Astrocyte of the cerebellum (primary cell): ENCODE measurements around the gene USP43.
"Not testable (repeated sequence)": the region's sequence is repeated elsewhere in the genome, so short reads cannot be mapped to it uniquely, and the experiment has no call there.

Experiments
- DNase-seq: peaks from one replicate; pipeline ENCODE4 v3.0.0-alpha.2; 2011; ENCODE audit warnings: low read depth
- H3K4me3 ChIP-seq: 2 replicates; pipeline ENCODE4 v1.5.1; 2011; ENCODE audit warnings: mild to moderate bottlenecking, low read depth, low read length, moderate library complexity
- in situ Hi-C: cut with HindIII; loops from 2 replicates; pipeline ENCODE4 v1.10.0; 2017; ENCODE audit warnings: low sequenced_read_pairs
- TF ChIP-seq, protein P1 (sequence below): IDR thresholded peaks from 2 replicates; pipeline ENCODE4 v1.5.1; 2012; ENCODE audit warnings: low read length, low read depth, moderate library complexity, mild to moderate bottlenecking; ENCODE audit errors: missing control alignments

USP43 gene

DNA sequence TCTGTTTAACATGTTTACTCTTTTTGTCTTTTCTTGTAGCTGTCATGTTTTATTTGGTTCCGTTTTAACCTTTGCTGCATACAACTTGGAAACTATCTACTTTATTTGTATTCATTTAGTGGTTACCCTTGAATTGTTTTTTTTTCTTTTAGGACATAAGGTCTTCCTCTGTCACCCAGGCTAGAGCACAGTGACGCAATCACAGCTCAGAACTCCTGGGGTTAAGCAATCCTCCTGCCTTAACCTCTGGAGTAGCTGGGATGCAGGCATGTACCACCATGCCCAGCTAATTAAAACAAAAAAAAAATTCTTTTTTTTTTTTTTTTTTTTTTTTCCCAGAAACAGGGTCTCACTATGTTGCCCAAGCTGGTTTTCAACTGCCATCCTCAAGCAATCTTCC lies 29.8 kb upstream of the USP43 start:
- TF ChIP-seq, protein P1, sequence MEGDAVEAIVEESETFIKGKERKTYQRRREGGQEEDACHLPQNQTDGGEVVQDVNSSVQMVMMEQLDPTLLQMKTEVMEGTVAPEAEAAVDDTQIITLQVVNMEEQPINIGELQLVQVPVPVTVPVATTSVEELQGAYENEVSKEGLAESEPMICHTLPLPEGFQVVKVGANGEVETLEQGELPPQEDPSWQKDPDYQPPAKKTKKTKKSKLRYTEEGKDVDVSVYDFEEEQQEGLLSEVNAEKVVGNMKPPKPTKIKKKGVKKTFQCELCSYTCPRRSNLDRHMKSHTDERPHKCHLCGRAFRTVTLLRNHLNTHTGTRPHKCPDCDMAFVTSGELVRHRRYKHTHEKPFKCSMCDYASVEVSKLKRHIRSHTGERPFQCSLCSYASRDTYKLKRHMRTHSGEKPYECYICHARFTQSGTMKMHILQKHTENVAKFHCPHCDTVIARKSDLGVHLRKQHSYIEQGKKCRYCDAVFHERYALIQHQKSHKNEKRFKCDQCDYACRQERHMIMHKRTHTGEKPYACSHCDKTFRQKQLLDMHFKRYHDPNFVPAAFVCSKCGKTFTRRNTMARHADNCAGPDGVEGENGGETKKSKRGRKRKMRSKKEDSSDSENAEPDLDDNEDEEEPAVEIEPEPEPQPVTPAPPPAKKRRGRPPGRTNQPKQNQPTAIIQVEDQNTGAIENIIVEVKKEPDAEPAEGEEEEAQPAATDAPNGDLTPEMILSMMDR: no peak
- no peak overlapping the region for H3K4me3 ChIP-seq
- in situ Hi-C loops: no loop called here
- no peak for DNase-seq

DNA sequence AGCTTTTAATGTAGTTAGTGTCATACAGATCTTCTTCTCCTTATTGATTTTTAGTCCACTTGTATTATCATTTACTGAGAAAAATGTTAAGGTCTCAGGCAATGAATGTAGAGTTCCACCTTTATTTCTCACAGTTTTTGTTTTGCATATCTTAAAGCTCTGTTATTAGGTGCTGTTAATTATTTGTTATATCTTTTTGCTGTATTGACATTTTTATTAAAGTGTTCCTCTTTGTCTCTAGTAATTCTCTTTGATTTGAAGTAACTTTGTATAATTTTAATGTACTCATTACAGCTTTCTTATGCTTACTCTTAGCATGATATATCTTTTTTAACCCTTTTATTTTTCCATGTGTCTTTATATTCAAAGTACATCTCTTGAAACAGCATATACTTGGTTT lies 22.4 kb upstream of the USP43 start:
- DNase-seq: no peak
- in situ Hi-C loops: no loop called here
- TF ChIP-seq, protein P1: no peak
- no peak overlapping the region for H3K4me3 ChIP-seq

DNA sequence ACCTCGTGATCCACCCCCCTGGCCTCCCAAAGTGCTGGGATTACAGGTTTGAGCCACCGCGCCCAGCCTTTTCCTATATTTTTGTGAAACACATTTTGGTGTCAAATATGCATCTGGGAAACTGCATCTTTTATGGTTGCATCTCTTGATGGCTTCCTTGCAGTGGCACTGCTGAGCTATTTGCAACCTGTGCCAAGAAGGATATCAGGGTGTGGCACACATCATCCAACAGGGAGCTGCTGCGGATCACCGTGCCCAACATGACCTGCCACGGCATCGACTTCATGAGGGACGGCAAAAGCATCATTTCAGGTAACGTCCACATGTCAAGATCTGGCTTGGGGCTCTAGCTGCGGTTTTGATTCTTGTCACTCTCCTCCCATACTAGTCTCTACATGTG lies 16.8 kb upstream of the USP43 start:
- TF ChIP-seq, protein P1: no peak
- no peak for DNase-seq
- no peak overlapping the region for H3K4me3 ChIP-seq
- in situ Hi-C loops: no loop called here

DNA sequence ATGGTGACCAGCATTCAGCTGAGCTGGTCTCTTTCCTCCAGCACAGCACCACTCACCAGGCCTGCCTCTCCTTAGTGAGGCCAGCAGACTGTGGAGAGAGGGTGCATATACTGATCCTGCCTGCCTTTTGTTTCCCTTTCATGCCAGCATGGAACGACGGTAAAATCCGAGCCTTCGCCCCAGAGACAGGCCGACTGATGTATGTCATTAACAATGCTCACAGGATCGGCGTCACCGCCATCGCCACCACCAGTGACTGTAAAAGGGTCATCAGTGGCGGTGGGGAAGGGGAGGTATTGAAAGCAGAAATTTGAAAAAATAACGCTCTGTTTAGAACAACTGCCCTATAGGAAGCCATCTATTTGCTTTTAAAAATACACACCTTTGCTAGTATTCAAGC lies 12.6 kb upstream of the USP43 start:
- in situ Hi-C loops: loop anchor here (5.0 kb wide), 1 partner anchor 90 kb away; no protein-coding TSS in a partner anchor
- DNase-seq: no peak
- TF ChIP-seq, protein P1: no peak
- H3K4me3 ChIP-seq: no peak overlapping the region

DNA sequence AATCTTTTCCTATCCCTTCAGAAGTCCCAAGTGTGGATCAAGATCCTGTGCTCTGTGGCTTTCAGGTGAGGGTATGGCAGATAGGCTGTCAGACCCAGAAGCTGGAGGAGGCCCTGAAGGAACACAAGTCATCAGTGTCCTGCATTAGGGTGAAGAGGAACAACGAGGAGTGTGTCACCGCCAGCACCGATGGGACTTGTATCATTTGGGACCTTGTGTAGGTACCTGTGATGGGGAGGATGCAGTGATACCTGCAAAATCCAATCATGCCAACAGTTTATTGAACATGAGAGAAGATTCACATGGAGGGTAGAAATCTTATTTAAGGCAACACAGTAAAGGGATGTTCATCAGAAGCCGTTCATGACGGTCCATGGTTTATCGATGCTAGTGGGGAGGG lies 10.0 kb upstream of the USP43 start:
- H3K4me3 ChIP-seq: no peak overlapping the region
- DNase-seq: no peak
- TF ChIP-seq, protein P1: no peak
- in situ Hi-C loops: no loop called here

DNA sequence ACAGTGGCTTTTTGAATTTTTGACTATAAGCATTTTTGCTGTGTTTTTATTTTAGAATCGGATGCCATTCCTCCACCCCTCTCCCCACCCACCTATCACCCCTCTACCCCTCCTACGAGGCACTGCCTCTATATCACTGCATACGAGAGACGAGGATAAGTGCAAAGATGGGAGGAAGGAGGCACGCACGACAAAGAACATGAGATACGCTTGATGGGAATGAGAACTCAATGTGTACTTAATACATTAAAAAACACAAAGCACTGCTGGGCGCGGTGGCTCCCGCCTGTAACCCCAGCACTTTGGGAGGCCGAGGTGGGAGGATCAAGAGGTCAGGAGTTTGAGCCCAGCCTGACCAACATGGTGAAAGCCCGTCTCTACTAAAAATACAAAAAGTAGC lies 8.8 kb upstream of the USP43 start:
- no peak for DNase-seq
- in situ Hi-C loops: no loop called here
- TF ChIP-seq, protein P1: no peak
- no peak overlapping the region for H3K4me3 ChIP-seq

DNA sequence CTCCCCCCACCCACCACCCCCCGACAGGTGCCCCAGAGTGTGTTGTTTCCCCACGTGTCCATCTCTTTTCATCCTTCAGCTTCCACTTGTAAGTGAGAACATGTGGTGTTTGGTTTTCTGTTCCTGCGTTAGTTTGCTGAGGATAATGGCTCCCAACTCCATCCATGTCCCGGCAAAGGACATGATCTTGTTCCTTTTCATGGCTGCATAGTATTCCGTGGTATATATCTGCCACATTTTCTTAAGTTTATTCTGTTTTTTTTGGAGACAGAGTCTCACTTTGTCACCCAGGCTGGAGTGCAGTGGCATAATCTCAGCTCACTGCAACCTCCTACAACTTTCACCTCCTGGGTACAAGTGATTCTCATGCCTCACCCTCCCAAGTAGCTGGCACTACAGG lies 4.9 kb upstream of the USP43 start:
- H3K4me3 ChIP-seq, DNase-seq, in situ Hi-C loops: not testable (repeated sequence)
